Cardiac muscle cell (in vitro differentiated cells and primary cell): Measurements from ENCODE around the gene CAMTA2. TPM values are rescaled to one million over a fixed set of nuclear protein-coding genes. Genes with fewer than 3 reads are reported as not detected.

Experiments
- DNase-seq, 2 donors: peaks; one replicate each; pipeline versions ENCODE4 v3.0.0 to v3.0.0-alpha.2; 2010 to 2017; ENCODE audit warnings: low read depth in 1 of 2, low spot score in 1 of 2
- H3K27ac ChIP-seq: fragments of 200-600 bp; sonication (generic); 2 replicates; pipeline ENCODE4 v1.5.1; 2016
- H3K27me3 ChIP-seq: fragments of 200-600 bp; sonication (generic); 2 replicates; pipeline ENCODE4 v1.6.0; 2016; ENCODE audit warnings: control low read depth
- H3K36me3 ChIP-seq: fragments of 200-600 bp; sonication (generic); 2 replicates; pipeline ENCODE4 v1.5.1; 2016; ENCODE audit warnings: control low read depth
- H3K4me1 ChIP-seq: fragments of 200-600 bp; sonication (generic); 2 replicates; pipeline ENCODE4 v1.8.1; 2017; ENCODE audit warnings: low read depth, mild to moderate bottlenecking, mixed run types
- H3K4me3 ChIP-seq: fragments of 200-600 bp; sonication (generic); 2 replicates; pipeline ENCODE4 v1.5.1; 2016; ENCODE audit warnings: mild to moderate bottlenecking
- H3K9me3 ChIP-seq: fragments of 200-600 bp; sonication (generic); 2 replicates; pipeline ENCODE4 v1.5.1; 2017; ENCODE audit warnings: low read depth, mild to moderate bottlenecking, control low read depth
- CTCF ChIP-seq: IDR thresholded peaks from 2 replicates; pipeline ENCODE4 v1.5.1; 2012; ENCODE audit warnings: low read depth, mild to moderate bottlenecking, low read length
- polyA plus RNA-seq: library from polyadenylated mRNA; unstranded; fragments of >200 nt; fragmentation: Nextera tagmentation; extraction: Ambion mirVana; gene quantifications from 2 replicates; pipeline ENCODE4 v1.2.1, GENCODE V29; 2016
- total RNA-seq: library from RNA; depleted of rRNA; stranded (reverse); fragments of >200 nt; gene quantifications from 2 replicates; pipeline ENCODE4 v1.2.3, GENCODE V29; 2016

The CAMTA2 gene
- total and polyA plus RNA-seq, 2 experiments from 2014 or later, result 11.6 to 18.3 TPM

- DNase-seq, result no peak
- Histone ChIP-seq H3K27ac (peak overlapping the region; percentile 94), H3K27me3 (no peaks in the 10 kb centered on the region)
Observed at GRCh38 chr17:4944163-4944553, 43.3 kb downstream of the CAMTA2 start.

GRCh38 chr17:4942760-4943508 is 44.5 kb downstream of the CAMTA2 start:
- H3K27ac ChIP-seq, result peak overlapping the region; percentile 16
- H3K9me3 ChIP-seq, result no peaks in the 10 kb centered on the region
- no peak overlapping the region for H3K4me3 ChIP-seq
- H3K27me3 ChIP-seq, result no peaks in the 10 kb centered on the region
- H3K4me1 ChIP-seq, result peaks cover 23% of the 10 kb centered on the region
- H3K36me3 ChIP-seq, result peaks cover 35% of the 10 kb centered on the region
- no peak for DNase-seq
- no peak for TF ChIP-seq CTCF

More at GRCh38 chr17:4944163-4944553, 43.3 kb downstream of the CAMTA2 start:
- Histone ChIP-seq H3K36me3 (peaks cover 32% of the 10 kb centered on the region), H3K9me3 (no peaks in the 10 kb centered on the region), H3K4me3 (no peak overlapping the region), H3K4me1 (peaks cover 15% of the 10 kb centered on the region)
- no peak for TF ChIP-seq CTCF

- no peaks in the 10 kb centered on the region for H3K27me3 ChIP-seq
- H3K36me3 ChIP-seq, result peaks cover 41% of the 10 kb centered on the region
- H3K4me3 ChIP-seq, result peak overlapping the region; percentile 83
- no peak for DNase-seq
- H3K9me3 ChIP-seq, result no peaks in the 10 kb centered on the region
- peak overlapping the region; percentile 88 for H3K27ac ChIP-seq
- no peak for TF ChIP-seq CTCF
- peaks cover 17% of the 10 kb centered on the region for H3K4me1 ChIP-seq
Observed at GRCh38 chr17:4941319-4941610, 46.2 kb downstream of the CAMTA2 start.

GRCh38 chr17:4940555-4941318 is 46.7 kb downstream of the CAMTA2 start:
- no peak for TF ChIP-seq CTCF
- DNase-seq, result peak in 1 of 2 donors; percentile 91
- peak overlapping the region; percentile 88 for H3K27ac ChIP-seq

GRCh38 chr17:4939796-4940554 is 47.5 kb downstream of the CAMTA2 start, which contains the start of the genes RNF167 and SLC25A11:
Gene RNF167 (plus strand): TSS chr17:4940268. CDS start chr17:4940910, 642 bp downstream.
Gene SLC25A11 (minus strand): TSS chr17:4940046. CDS start chr17:4939910, 136 bp downstream.
- Histone ChIP-seq H3K4me3 (peak within 1 kb of the TSS; percentile 83), H3K27ac (peak within 1 kb of the TSS; percentile 88), H3K27me3 (no peaks in the 10 kb centered on the region), H3K9me3 (no peaks in the 10 kb centered on the region), H3K36me3 (peaks cover 28% of the 10 kb centered on the region), H3K4me1 (peaks cover 16% of the 10 kb centered on the region)
- peak; percentile 99 to 100 for DNase-seq
- no peak for TF ChIP-seq CTCF

More at GRCh38 chr17:4940555-4941318, 46.7 kb downstream of the CAMTA2 start:
- Histone ChIP-seq H3K36me3 (peaks cover 35% of the 10 kb centered on the region), H3K9me3 (no peaks in the 10 kb centered on the region), H3K4me3 (peak overlapping the region; percentile 83), H3K4me1 (peaks cover 16% of the 10 kb centered on the region), H3K27me3 (no peaks in the 10 kb centered on the region)
